Fibroblast of skin of right biceps (primary cell): ENCODE results near the gene HOXA6.

Experiments
- DNase-seq: peaks from one replicate; pipeline ENCODE4 v3.0.0-alpha.2; 2013

Gene HOXA6

DNA sequence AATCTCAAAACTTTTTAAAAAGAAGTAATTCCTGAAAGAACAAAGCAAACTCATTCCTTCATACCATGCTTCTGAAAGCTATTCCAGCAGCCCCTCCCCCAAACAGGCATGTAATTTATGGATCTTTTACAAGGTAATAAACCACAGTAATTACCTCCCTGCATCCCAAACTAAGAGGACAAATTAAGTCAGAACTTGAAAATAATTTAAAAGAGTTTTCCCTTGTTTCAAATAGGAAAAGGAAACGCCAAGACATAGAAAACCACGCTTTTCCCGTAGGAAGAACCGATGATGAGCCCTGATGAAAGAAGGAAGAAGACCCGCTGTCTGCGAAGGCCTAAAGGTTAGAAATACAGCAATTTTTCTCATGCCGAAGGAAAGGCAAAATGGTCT is 25.9 kb downstream of the HOXA6 start:
- DNase-seq: no peak

DNA sequence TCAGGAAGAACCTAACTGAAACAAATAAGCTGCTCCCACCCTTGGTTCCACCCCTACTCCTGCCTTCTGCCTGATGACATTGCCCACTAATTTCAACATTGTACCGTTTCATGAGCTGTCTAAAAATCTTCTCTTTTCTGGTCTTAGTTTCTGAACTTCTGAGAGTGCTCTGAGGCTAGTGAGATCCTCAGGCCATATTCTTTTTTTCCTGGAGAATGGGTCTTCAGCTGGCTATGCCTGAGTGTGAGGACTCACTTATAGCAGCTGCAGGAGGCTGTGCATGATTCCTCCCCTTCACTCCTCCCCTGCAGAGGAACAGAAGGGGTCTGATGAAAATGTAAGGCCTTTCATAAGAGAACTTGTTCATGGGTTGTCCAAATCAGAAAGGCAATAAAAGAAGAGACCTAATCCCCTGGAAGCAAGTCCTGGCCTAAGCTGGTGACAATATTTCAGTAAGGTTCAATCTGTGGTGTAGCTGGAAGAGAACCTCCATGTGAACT is 28.1 kb downstream of the HOXA6 start:
- no peak for DNase-seq

DNA sequence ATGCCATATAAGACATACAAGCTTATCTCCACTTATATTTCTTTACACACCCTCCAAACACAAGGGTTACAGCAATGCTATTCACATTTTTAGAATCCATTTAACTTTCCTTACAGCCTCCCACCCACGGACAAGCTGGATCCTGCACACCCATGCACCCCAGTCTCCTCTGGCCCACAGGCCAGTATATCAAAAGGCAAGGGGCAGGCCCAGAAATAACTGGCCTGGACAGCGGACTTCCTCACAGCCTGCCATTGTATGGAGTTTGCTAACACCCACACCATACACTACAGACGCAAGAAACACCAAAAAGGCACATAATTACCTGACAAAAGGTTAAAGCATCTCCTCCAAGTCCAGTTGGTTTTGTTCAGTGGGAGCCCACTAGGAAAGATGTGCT is 29.0 kb downstream of the HOXA6 start:
- no peak for DNase-seq

DNA sequence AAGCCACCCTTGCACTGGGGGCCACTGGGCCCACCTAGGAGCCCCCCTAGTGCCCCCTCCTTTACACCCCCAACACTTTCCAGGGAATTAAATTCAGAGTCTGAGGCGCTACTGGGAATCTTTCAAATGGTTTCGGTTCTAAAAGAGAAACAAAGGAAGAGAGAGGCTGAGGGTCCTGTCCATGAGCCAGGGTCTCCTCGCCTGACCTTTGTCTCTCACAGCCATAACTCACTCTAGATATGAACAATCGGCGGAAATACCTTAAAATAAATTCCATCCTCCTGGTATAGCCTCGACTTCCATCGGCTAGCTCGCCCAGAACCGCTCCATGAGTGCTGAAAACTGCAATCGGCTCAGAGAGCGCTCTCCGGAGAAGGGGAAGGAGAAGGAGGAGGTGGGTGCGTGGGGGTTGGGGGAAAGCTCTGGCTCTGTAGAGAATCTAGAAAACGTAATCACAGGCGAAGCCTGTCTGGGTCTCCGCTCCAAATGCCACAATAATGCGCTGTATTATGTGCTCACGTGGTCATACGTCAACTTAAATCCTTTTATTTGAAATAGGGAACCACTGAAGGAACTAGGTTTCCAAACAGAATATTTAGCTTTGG is 29.6 kb downstream of the HOXA6 start:
- peak; percentile 45 for DNase-seq

DNA sequence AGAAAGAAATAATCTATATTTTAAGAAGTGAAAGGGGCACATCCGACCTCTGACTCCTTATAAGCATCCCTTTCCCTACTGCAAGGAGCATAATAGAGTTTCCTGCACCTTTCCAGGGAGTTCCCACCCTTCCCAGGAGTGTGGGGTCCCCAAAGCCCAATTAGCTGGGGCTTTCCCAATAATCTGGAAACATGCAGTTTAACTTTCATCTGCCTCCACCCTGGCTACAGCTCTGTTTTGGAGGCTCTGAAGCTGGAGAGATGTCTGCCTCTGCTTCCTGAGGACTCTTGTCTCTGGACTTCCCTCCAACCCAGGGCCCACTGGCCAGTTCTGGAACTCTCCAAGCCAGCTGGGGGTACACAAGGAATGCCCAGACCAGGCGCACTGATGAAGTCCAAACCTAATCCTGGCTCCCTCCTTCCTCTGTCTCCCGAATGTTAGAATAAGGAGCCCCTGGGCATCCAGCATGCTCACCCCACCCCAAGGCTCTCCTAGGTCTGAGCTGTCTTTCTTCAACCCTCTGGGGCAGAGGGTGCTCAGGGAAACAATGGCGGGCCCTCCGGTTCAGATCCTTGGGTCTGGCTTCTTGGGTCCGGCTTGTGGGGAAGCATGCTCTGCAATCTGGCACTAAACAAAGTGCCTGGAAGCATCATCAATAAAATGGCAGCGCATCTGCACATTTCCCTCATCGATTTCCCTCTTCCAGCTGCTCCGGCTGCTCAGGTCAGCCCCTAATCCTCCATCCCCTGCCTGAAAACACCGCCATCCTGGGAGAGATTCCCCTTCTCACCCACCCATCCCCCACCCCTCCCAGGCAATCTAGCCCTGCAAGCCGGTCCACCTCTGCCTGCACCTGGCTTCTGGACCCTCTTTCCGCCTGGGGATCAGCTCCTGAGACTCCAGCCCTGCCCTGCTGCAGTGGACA is 30.4 kb downstream of the HOXA6 start:
- DNase-seq: no peak

DNA sequence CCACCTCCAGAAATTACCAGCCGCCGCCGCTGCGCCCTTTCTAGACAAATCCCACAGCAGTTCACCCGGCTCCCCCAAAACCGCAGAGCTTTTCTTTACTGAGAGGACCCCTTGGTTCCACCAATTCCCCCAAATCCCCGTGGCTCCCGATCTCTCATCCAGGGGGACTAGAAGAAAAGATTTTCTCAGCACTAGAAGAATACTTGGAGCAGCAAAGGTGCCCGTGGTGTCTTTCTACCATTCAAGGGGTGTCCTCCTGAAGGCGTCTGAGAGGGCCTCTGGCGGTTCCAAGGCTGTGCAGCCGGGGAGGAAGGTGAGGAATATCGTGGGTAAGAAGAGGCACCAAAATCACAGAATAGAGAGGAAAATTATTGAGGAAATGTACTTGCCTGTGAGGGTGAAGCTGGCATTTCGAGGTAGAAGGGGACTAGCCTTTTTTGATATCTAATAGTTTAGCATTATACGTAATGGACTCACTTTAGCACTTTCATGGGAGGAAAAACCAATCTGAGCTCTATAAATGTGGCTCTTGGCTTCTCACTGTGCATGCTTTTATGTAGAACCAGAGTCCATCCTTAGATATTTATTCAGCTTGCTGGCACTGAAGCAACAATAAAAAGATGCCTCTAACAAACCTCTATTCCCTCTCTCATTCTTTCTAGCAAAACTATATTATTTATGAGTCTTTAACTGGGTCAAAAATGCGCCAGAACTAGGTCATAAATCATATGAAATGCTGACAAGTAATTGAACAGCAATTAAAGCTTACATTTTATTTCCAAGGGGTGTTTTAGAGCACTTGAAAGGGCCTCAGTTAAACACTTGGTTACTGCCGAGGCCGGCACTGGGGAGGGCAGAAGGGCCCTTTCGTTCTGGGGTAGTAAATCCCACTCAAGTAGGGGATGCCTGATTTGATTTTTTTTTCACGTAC is 31.3 kb downstream of the HOXA6 start:
- no peak for DNase-seq

DNA sequence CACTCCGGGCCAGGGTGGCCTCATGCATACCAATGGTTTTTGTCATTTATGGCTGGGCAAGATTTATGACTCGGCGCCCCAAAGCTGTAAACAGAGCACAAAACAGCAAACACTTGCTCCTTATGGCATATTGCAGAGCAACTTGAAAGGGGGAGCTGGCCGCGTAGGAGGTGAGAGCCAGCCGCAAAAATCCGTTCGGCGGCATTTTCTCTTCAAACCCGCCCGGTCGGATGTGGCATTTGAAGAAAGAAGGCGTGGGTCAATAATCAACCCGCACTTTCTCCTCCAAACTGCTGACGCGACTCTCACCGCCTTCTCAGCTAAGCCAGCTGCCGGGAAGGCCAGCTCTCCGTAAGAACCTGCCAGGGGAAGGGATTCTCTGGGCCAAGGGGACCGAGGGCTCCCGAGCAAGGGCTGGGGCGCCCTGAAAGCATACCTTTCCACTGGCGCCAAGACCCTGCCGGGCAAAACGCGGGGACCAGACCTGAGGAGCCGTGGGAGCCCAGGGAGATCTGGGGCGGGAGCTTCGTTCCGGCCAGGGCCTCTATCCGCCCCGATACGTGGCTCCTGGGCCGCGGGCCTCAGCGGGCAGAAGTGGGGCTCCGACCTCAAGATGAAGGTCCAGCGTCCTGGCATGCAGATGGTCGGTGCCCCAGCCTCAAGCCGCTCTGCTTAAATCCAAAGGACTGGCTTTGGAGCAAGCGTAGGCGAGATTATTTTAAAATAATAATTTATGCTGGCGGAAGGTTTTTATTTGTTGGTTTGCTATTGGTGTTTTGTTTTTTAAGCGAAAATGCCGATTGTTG is 32.1 kb downstream of the HOXA6 start:
- DNase-seq: no peak

DNA sequence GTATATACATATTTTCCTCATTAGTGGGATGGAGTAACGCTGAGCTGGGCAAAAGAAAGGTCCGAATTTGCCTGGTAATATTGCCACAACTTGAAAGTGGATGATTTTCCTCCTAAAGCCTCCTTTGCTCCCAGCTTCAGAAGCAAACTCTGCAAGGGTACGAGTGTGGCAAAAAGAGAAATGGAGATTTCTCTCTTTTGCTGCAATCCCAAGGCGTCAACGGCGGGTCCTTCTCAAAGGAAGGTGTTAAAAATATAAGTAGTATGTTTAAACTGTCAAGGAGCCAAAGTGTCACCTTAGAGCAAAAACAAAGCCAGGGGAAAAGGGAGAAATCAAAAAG is 32.7 kb downstream of the HOXA6 start:
- DNase-seq: no peak

DNA sequence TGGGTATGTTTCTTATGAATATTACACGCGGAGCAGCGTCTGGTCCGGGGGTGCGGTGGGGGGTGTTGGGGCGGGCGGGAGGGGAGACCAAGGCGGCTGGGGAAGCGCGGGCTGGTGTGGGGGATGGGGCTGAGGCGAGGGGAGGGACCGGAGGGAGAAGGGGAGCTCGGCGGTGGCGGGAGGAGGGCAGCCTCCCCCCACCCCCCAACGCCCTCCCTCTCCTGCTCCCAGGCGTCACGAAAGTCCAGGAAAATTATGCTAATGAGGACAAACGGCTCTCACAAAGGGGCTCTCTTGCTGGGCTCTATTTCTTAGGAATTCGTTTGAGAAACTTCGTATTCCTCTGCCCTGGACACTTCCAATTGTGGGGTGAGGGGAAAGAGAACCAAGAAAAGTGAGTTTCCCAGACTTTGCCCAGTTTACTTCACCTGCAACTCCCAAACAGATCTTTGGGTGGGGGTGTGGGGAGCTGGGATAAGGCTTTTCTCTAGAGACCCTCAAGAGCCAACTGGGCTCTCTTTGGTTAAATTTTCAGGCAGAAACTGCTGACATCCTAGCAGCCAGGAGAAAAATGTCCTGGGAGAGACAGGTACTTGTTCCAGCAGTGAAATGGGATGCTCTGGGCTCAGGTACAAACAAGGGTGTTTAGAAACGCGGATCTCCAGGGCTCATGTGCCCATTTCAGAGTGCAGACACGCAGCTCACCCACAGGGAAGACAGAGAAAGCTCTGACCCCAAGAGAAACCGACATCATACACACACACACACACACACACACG is 33.4 kb downstream of the HOXA6 start:
- peak; percentile 46 for DNase-seq

DNA sequence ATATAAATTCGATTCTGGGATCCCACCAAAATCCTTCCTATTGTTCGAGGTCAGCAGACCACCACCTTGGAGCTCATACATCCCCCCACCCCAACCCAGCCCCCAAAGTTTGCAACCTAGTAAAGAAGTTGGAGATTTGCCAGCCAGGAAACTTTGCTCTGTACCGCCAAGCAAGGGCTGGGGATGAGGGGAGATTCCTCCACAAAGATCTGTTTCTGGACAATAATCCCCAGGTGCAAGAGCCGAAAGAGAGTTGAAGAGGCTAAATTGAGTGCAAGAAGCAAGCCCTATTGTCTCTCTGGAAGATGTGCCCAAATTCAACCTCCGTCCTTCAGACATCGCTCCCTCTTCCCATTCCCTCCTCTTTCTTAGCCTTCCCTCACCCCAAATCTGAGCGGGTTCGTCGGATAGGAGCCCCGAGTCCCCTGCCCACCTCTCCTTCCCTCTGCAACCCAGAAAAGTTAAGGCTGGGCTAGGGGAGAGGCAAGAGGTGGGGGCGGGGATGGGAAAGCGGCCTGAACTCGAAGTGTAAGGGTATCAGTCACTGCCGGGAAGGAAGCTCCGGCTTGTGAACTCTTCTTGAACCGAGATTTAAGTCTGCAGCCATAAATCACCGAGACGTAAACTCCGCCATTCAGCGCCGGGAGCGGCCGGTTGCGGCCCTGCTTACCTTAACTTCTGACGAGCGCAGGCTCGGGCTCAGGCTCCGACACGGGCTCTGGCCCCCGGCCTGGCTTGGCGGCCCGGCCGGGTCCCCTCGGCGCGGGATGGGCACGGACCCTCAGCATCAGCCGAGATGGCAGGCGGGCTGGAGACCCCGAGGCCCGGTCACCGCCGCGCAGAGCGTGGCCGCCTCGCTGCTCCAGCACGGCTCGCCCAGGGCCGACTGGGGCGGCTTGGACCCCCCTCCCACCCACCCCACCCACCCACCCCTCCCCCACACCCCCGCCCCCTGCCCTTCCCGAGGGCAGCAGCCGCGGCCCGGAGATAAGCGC is 34.3 kb downstream of the HOXA6 start:
- peak; percentile 83 for DNase-seq

DNA sequence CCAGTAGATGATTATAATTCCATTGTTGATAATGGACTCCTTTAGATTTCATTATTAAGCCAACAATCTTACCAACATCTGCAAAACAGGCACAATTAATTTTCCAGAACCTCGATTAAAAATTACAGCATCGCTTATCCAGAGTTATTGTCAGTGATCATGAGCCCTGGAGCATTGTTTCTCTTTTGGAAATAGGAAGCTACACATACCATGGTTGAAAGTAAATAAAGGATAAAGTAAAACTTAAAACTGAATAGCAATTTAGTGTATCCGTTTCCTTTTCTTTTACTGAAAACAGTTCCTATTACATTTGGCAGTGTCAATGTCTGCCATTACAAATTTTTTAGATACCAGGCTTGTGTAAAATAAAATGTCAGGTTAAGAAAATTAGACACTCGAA is 35.2 kb downstream of the HOXA6 start:
- DNase-seq: no peak

DNA sequence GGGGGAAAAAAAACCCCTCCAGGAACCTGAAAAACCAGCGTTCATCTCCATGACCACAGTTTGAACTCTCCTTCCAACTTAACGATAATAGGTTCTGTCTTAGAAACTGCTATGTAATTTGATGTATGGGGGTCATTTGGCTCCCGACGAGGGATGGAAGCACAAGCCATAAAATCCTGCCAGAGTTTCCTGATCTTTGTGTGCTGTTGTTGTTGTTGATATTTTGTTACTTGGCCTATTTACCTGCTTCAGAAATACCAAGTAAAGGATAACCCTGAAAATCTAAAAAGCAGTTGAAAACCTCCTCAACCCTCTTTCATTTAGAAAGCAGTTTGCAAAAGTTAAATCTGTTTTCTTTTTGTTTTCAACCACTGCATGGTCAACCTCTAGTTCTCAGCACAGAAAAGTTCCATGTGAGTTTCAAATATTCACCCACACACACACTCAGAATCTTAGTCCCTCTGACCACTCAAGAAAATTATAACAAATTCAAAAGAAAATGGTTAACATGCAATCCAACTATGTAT is 35.8 kb downstream of the HOXA6 start:
- no peak for DNase-seq

DNA sequence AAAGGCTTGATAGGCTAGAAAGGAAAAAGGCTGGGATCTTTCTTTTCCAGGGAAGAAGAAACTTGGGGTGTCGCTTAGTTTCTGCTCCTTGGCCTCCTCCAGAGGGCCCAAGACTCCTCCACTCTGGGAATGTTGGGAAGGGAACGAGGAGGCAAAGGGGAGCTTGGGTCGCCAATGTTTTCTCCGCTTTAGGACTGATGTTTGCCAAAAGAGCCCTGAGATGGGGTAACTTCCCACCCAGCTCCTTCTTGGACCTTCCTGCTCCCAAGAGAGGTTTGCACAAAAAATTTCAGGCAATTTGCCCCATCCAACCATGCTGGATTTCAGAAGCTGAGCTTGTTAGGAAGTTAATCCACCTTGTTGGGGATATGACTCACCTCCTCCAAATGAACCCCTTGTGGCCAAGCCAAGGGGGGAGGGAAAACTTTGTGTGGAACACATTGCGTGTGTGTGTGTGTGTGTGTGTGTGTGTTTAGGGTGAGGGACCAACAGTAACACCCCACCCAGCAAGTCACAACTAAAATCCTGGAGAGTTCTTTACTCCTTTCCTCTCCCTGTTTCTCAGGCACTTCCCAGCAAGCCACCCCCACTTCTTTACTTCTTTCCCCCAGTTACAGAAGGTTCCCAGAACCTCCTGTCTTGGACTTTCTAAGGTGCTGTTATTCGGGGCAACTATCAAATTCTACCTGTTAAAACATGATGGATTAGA is 36.4 kb downstream of the HOXA6 start:
- peak; percentile 80 for DNase-seq

DNA sequence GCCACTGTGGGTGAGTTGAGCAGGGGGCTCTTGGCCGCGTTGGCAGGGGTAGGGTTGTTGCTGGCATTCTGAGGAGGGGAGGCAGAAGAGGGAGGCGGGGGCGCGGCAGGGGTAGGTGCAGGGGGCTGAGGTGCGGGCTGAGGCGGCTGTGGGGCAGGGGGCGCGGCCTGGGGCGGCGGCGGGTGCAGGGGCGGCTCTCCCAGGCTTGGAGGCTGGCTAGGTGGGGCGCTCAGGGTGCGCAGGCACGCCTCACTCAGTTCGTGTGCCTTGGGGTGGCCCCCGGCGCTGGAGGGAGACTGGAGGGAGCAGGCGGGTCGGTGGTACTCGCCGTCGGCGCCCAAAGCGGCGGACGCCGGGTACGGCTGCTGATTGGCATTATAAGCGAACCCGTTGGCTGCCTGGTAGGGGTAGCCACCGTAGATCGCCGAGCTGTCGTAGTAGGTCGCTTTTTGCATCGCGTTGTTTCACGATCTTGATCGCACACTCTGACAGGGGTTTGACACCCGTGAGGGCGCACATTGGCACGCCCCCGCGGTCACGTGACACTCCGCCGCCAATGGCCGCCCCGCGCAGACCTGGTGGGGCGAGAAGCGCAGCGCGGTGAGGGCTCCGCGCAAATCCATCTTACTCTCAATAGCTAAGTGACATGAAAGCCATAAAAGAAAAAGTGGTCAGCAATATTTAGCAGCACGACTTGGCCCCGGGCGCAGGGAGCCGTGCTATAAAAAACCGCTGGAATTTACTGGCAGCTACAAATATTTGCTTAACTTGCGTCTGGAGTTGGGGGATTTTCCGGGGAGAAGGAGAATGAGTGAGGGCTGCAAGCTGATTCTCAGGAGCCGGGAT is 37.2 kb downstream of the HOXA6 start:
- peak; percentile 80 for DNase-seq

DNA sequence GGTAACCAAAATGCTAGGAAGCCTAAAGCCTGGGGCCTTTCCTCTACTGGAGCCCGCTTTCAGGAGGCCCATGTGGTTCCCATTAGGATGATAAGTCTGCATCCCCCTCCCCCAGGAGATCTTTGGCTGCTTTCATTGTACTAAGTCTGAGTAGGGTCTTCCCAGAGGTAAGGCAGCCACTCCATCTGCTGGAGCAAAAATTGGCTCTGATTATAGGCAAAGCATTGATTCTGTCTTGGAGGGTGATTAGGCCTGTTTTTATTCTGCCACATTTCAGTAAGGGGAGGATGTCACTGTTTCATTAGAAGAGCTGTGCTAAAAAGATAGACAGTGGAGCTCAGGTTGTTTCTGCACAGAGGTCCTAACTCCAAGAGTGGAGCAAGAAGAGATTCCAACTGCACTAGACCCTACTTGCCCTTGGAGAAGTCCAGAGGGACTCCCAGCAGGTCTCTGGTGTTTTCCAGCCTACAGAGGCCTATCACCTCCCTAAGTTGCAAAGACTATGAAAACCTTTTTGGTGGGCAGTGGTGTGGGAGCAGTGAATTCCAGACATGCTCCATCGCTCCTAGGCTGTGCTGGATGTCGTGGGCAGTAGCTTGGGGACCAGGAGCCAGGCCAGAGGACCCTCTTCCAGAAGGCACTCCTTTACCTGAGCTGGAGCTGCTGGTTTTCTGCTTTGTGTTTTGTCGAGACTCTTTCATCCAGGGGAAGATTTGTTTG is 37.9 kb downstream of the HOXA6 start:
- no peak for DNase-seq

DNA sequence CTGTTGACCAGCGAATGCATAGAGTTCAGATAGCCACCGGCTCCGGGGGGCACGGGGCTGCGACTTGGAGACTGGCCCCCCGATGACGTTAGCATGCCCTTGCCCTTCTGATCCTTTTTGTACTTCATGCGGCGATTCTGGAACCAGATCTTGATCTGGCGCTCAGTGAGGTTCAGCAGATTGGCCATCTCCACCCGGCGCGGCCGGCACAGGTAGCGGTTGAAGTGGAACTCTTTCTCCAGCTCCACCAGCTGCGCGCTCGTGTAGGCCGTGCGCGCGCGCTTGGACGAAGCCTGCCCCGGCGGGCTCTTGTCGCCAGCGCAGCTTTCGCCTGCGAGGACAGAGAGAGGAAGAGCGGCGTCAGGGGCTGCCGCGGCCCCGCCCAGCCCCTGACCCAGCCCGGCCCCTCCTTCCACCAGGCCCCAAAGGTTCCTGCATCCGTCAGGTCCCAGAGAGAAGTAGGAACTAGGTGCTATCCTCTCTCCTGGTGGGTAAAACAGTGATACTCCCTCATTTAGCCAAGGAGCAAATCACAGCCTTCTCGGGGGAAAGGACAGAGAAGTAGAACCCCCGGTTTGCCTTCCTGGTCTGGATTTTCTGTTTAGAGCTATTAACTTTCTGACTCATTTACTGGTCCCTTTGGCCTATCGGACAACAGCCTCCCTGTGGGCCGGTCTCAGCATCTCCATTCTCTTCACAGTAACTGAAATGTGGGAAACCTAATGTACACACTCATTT is 39.0 kb downstream of the HOXA6 start:
- no peak for DNase-seq
